SK-N-MC (cell line): ENCODE measurements around the gene PCDHB5.

Source experiments
- EZH2 ChIP-seq: fragments of 200-600 bp; sonication (generic); IDR thresholded peaks from one replicate; pipeline ENCODE4 v1.6.1; 2017; ENCODE audit warnings: antibody characterized with exemption
- FOXP2 ChIP-seq: optimal IDR thresholded peaks from 2 replicates; pipeline ENCODE3; 2011; ENCODE audit warnings: mild to moderate bottlenecking, moderate library complexity; ENCODE audit not compliant: insufficient read depth; ENCODE audit errors: extremely low read length, control extremely low read depth
- POLR2AphosphoS5 ChIP-seq: IDR thresholded peaks from 2 replicates; pipeline ENCODE4 v1.6.1; 2012; ENCODE audit warnings: mild to moderate bottlenecking, low read depth, low read length, borderline replicate concordance

DNA sequence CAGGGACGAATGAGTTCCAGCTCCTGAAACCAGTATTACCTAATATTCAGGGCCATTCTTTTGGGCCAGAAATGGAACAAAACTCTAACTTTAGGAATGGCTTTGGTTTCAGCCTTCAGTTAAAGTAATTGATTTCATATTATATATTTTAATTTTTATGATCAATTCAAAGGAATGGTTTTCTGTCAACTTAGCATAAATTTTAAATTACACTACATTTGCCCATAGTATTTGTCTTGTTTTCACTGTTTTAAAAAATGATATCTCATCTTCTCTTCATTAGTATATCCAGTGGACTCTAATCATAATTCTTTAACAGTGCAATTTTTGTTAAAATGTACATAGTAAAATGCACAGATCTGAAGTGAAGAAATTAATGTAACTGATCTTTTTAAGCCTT is 45.3 kb downstream of the PCDHB5 start:
- no peak for TF ChIP-seq EZH2
- no peak for TF ChIP-seq POLR2AphosphoS5
- TF ChIP-seq FOXP2: no peak
